K562 (cell line): ENCODE measurements around the gene TMED4. TPM values are rescaled to one million over a fixed set of nuclear protein-coding genes. Genes with fewer than 3 reads are reported as not detected.

Experiments used
- ATAC-seq: fragments of 200-7000 bp; cut with Tn5 transposase; 3 replicates; pipeline ENCODE4 v1.9.1; 2020; ENCODE audit warnings: moderate library complexity
- BruUV-seq: library from RNA; stranded (reverse); fragments of 400-500 nt; replicated peaks from 2 replicates; lab custom pipeline; 2021; lab: Mats Ljungman, UMichigan
- CTCF ChIA-PET: fragments of 300-600 bp; formaldehyde crosslinking; extraction: SDS; loops from one replicate; lab custom pipeline; 2021; ENCODE audit warnings: low intra/inter-chr PET ratio; lab: Yijun Ruan, JAX
- POLR2A ChIA-PET: fragments of 300-600, 350-650 bp; sonication (Branson Sonifier 250); formaldehyde crosslinking; extraction: SDS; loops from one replicate; lab custom pipeline; 2021; ENCODE audit warnings: antibody characterized with exemption, inconsistent platforms; lab: Yijun Ruan, JAX
- DNase-seq, 4 experiments: peaks; one replicate each; pipeline versions ENCODE4 v3.0.0 to v3.0.0-alpha.2; 2011 to 2018; ENCODE audit warnings: low spot score in 3 of 4, mixed read lengths in 3 of 4; ENCODE audit errors: extremely low read depth in 1 of 4
- FAIRE-seq: peaks from 2 replicates; lab custom pipeline; 2011; peaks lifted over from hg19 to GRCh38; lab: Jason Lieb, UNC
- H2AFZ ChIP-seq: 2 replicates; pipeline ENCODE4 v1.6.0; 2011; ENCODE audit warnings: low read depth, low read length, control low read depth, inconsistent platforms
- H3K27ac ChIP-seq: fragments of 200-600 bp; 3 replicates; pipeline ENCODE4 v1.8.0; 2011; ENCODE audit warnings: low read depth, mild to moderate bottlenecking, control low read depth, inconsistent platforms, low read length, moderate library complexity, mixed read lengths; ENCODE audit errors: extremely low read depth
- H3K27me3 ChIP-seq, 2 experiments: fragments of 300-600 bp in 1 of 2; 2 replicates in 1 of 2; 3 replicates in 1 of 2; pipeline versions ENCODE4 v1.6.0 to v1.8.0; 2011; ENCODE audit warnings: inconsistent platforms in 2 of 2, low read length in 2 of 2, mild to moderate bottlenecking in 1 of 2, mixed read lengths in 1 of 2, moderate library complexity in 1 of 2; ENCODE audit not compliant: control insufficient read depth in 2 of 2, insufficient read depth in 2 of 2
- H3K36me3 ChIP-seq: fragments of 300-600 bp; 3 replicates; pipeline ENCODE4 v1.8.0; 2011; ENCODE audit warnings: mild to moderate bottlenecking, low read length, inconsistent platforms; ENCODE audit not compliant: control insufficient read depth, insufficient read depth
- H3K4me1 ChIP-seq, 2 experiments: fragments of 200-600 bp in 1 of 2; replicated peaks in 1 of 2; 2 replicates in 1 of 2; 3 replicates in 1 of 2; pipeline versions ENCODE4 v1.5.1 to v1.8.0; 2011; ENCODE audit warnings: inconsistent platforms in 2 of 2, low read length in 2 of 2, mild to moderate bottlenecking in 1 of 2, mixed read lengths in 1 of 2, moderate library complexity in 1 of 2; ENCODE audit not compliant: control insufficient read depth in 2 of 2, insufficient read depth in 2 of 2
- H3K4me2 ChIP-seq: 2 replicates; pipeline ENCODE4 v1.6.1; 2011; ENCODE audit warnings: low read length, control low read depth, inconsistent platforms, mixed read lengths; ENCODE audit not compliant: insufficient read depth
- H3K4me3 ChIP-seq: fragments of 200-600 bp; sonication (generic), shearing (Covaris generic); 2 replicates; pipeline ENCODE4 v1.5.1; 2016; ENCODE audit warnings: control low read depth, inconsistent platforms
- H3K79me2 ChIP-seq: fragments of 200-600 bp; 3 replicates; pipeline ENCODE4 v1.8.0; 2011; ENCODE audit warnings: low read length, inconsistent platforms; ENCODE audit not compliant: control insufficient read depth, insufficient read depth
- H3K9ac ChIP-seq, 2 experiments: 2 replicates each; pipeline versions ENCODE4 v1.6.0 to v1.6.1; 2011; ENCODE audit warnings: low read depth in 2 of 2, low read length in 2 of 2, control low read depth in 1 of 2, inconsistent platforms in 1 of 2, mild to moderate bottlenecking in 1 of 2, mixed read lengths in 1 of 2; ENCODE audit not compliant: insufficient read depth in 1 of 2
- H3K9me1 ChIP-seq: one replicate; pipeline ENCODE4 v1.6.0; 2011; ENCODE audit warnings: inconsistent platforms, mild to moderate bottlenecking, low read length, moderate library complexity; ENCODE audit not compliant: control insufficient read depth, insufficient read depth
- H3K9me3 ChIP-seq: replicated peaks from 2 replicates; pipeline ENCODE4 v1.5.1; 2011; ENCODE audit warnings: low read depth, low read length, inconsistent platforms; ENCODE audit not compliant: control insufficient read depth, insufficient read depth
- H4K20me1 ChIP-seq: replicated peaks from 2 replicates; pipeline ENCODE4 v1.6.1; 2011; ENCODE audit warnings: low read length, inconsistent platforms, mixed read lengths; ENCODE audit not compliant: control insufficient read depth, insufficient read depth
- EP300 ChIP-seq: IDR thresholded peaks from 2 replicates; pipeline ENCODE4 v1.6.1; 2012; ENCODE audit warnings: low read length, improper control_type of control experiment
- HDAC8 ChIP-seq: fragments of 450-650 bp; IDR thresholded peaks from 2 replicates; pipeline ENCODE4 v1.6.1; 2016; ENCODE audit warnings: mild to moderate bottlenecking, missing genetic modification characterization, moderate library complexity, missing compliant biosample characterization
- PHB2 ChIP-seq: fragments of 450-650 bp; IDR thresholded peaks from 2 replicates; pipeline ENCODE4 v1.6.1; 2017; ENCODE audit warnings: low read depth
- RBM25 ChIP-seq: fragments of 200-400 bp; formaldehyde crosslinking; IDR thresholded peaks from 2 replicates; pipeline ENCODE4 v1.6.1; 2018; ENCODE audit warnings: low read length, low read depth, moderate library complexity; ENCODE audit not compliant: severe bottlenecking
- RBM39 ChIP-seq: fragments of 200-400 bp; formaldehyde crosslinking; optimal IDR thresholded peaks from 2 replicates; pipeline ENCODE3; 2018; ENCODE audit warnings: low read depth, low read length
- SPI1 ChIP-seq: IDR thresholded peaks from 2 replicates; pipeline ENCODE4 v1.6.1; 2011; ENCODE audit warnings: low read depth, low read length, control low read depth, borderline replicate concordance
- SREBF2 ChIP-seq: sonication (generic); formaldehyde crosslinking; IDR thresholded peaks from 2 replicates; pipeline ENCODE4 v1.4.0; 2020; ENCODE audit warnings: mild to moderate bottlenecking, missing genetic modification reagents
- STAT6 ChIP-seq: sonication (generic); formaldehyde crosslinking; IDR thresholded peaks from 2 replicates; pipeline ENCODE4 v1.8.1; 2023; ENCODE audit warnings: mild to moderate bottlenecking, missing genetic modification reagents
- TAL1 ChIP-seq: fragments of 450-650 bp; IDR thresholded peaks from 2 replicates; pipeline ENCODE4 v1.6.1; 2016; ENCODE audit warnings: mild to moderate bottlenecking
- ZNF175 ChIP-seq: fragments of 200-800 bp; sonication (Bioruptor generic); IDR thresholded peaks from 2 replicates; pipeline ENCODE4 v1.6.1; 2016; ENCODE audit warnings: low read depth, mild to moderate bottlenecking, missing genetic modification characterization, missing compliant biosample characterization
- WGBS: fragments of 100-300 bp; shearing (Covaris generic); methylation state at CpG from one replicate; pipeline ENCODE4 v1.1.6; 2016; ENCODE audit warnings: low coverage, mixed read lengths; ENCODE audit not compliant: insufficient coverage; ENCODE audit errors: missing lambda C conversion rate; 5-methylcytosine and 5-hydroxymethylcytosine counted together
- in situ Hi-C: fragments of 300-500 bp; cut with MboI; formaldehyde crosslinking; loops from 4 replicates; pipeline ENCODE4 v1.15.0; 2018; ENCODE audit warnings: inconsistent platforms, mixed read lengths
- intact Hi-C: fragments of 100-400 bp; cut with micrococcal nuclease; formaldehyde crosslinking; loops from 2 replicates; pipeline ENCODE4 v1.14.2; 2022
- polyA plus RNA-seq, 8 experiments: library from polyadenylated mRNA; depleted of rRNA in 4 of 8; stranded (reverse) in 5 of 8; unstranded in 3 of 8; fragments of >200 nt; fragmentation: Nextera tagmentation in 2 of 8; fragmentation: Illumina TruSeq in 1 of 8; extraction: Ambion mirVana in 2 of 8; extraction: Trizol in 1 of 8; gene quantifications; 2 replicates each; pipeline versions ENCODE4 v1.2.1 to v1.2.3, GENCODE V29; 2011 to 2014; ENCODE audit warnings: inconsistent platforms in 1 of 8, missing spikeins in 1 of 8
- total RNA-seq, 7 experiments: library from RNA; depleted of rRNA in 6 of 7; stranded (reverse); fragments of >200 nt in 6 of 7; fragmentation: Illumina TruSeq in 2 of 7; extraction: Trizol in 2 of 7; gene quantifications; 2 replicates each; pipeline versions ENCODE4 v1.2.1 to v1.2.3, GENCODE V29; 2011 to 2021; ENCODE audit warnings: low replicate concordance in 1 of 7

The TMED4 gene
- total and polyA plus RNA-seq, 9 of the 15 experiments (the other 6 are each of a cell fraction or from before 2014, with no cell fraction given) = 20.3 to 64.0 (median 42.1) TPM

- no peak for DNase-seq
- FAIRE-seq = no peak
- H3K9ac ChIP-seq = peak overlapping the region in 1 of 2 experiments; percentile 81; a peak in 2 of 4 replicates
- H3K9me1 ChIP-seq = no peaks in the 10 kb centered on the region
- in situ Hi-C loops (no loop called here), intact Hi-C loops (no loop called here)
- no peaks in the 10 kb centered on the region for H3K27me3 ChIP-seq
- no peaks in the 10 kb centered on the region for H3K79me2 ChIP-seq
- H4K20me1 ChIP-seq = no peaks in the 10 kb centered on the region
- H3K27ac ChIP-seq = no peak overlapping the region
- H2AFZ ChIP-seq = no peak overlapping the region
- POLR2A ChIA-PET = no interaction called here
- H3K4me1 ChIP-seq = peaks cover 3 to 43% of the 10 kb centered on the region in 2 experiments; a peak in 4 of 5 replicates
- WGBS = 40% methylated on average over 5 of the region's 5 CpGs
- CTCF ChIA-PET = no interaction called here
- no peaks in the 10 kb centered on the region for H3K9me3 ChIP-seq
- no peak overlapping the region for H3K4me2 ChIP-seq
- H3K36me3 ChIP-seq = no peaks in the 10 kb centered on the region
- H3K4me3 ChIP-seq = no peak overlapping the region
- no peak for TF ChIP-seq SREBF2 (CRISPR knock-in tag)
- TF ChIP-seq TAL1 = no peak
- TF ChIP-seq HDAC8 (tag) = no peak
- no peak for TF ChIP-seq RBM25
- TF ChIP-seq RBM39 = no peak
- TF ChIP-seq EP300 = no peak
- TF ChIP-seq ZNF175 (CRISPR knock-in tag) = no peak
- no peak for TF ChIP-seq STAT6 (CRISPR knock-in tag)
- TF ChIP-seq PHB2 = no peak
- no peak for TF ChIP-seq SPI1
- ATAC-seq = no peak
- no TSS peak for BruUV-seq
Observed at GRCh38 chr7:44540592-44541027, 41.4 kb downstream of the TMED4 start.
